Spinal cord (tissue), 10 donors: ENCODE measurements around the gene MAT2A. TPM values are rescaled to one million over a fixed set of nuclear protein-coding genes. Genes with fewer than 3 reads are reported as not detected.
"Not testable (repeated sequence)": the region's sequence is repeated elsewhere in the genome, so short reads cannot be mapped to it uniquely, and the experiment has no call there.

Source experiments
- DNase-seq, 6 donors: peaks; one replicate each; pipeline versions ENCODE4 v3.0.0 to v3.0.0-alpha.2; 2013 to 2015; ENCODE audit warnings: low spot score in 6 of 6, low read depth in 4 of 6
- H3K27ac ChIP-seq: one replicate; pipeline ENCODE4 v1.5.1; 2013; ENCODE audit warnings: low read depth, low read length, control low read depth
- H3K27me3 ChIP-seq: one replicate; pipeline ENCODE4 v1.6.1; 2013; ENCODE audit warnings: low read length; ENCODE audit not compliant: control insufficient read depth, insufficient read depth
- H3K36me3 ChIP-seq: one replicate; pipeline ENCODE4 v1.6.1; 2013; ENCODE audit warnings: low read length; ENCODE audit not compliant: control insufficient read depth, insufficient read depth
- H3K4me1 ChIP-seq: one replicate; pipeline ENCODE4 v1.6.1; 2013; ENCODE audit warnings: low read length; ENCODE audit not compliant: control insufficient read depth, insufficient read depth
- H3K4me3 ChIP-seq: one replicate; pipeline ENCODE4 v1.5.1; 2013; ENCODE audit warnings: low read depth, low read length, control low read depth
- H3K9me3 ChIP-seq: one replicate; pipeline ENCODE4 v1.6.1; 2013; ENCODE audit warnings: low read length; ENCODE audit not compliant: control insufficient read depth, insufficient read depth
- WGBS: methylation state at CpG from one replicate; pipeline ENCODE4 v1.1.5; 2013; ENCODE audit warnings: missing lambda C conversion rate; ENCODE audit not compliant: insufficient coverage; 5-methylcytosine and 5-hydroxymethylcytosine counted together
- polyA plus RNA-seq, 2 donors: library from polyadenylated mRNA; unstranded; fragments of 120-200 nt; gene quantifications; one replicate each; pipeline ENCODE4 v1.2.1, GENCODE V29; 2013; ENCODE audit not compliant: insufficient read length in 2 of 2
- total RNA-seq, 2 donors: library from RNA; depleted of rRNA in 1 of 2; stranded (reverse); fragments of 120-200 nt in 1 of 2; fragments of >200 nt in 1 of 2; gene quantifications; one replicate each; pipeline versions ENCODE4 v1.2.3 to v1.2.4, GENCODE V29; 2013 to 2014
- donor health status: healthy.

MAT2A gene
- total and polyA plus RNA-seq, 4 donors, result 112 to 337 (median 223) TPM

- no peaks in the 10 kb centered on the region for H3K27me3 ChIP-seq
- H3K4me3 ChIP-seq, result no peak overlapping the region
- no peaks in the 10 kb centered on the region for H3K9me3 ChIP-seq
- H3K36me3 ChIP-seq, result peaks cover 2% of the 10 kb centered on the region
- peaks cover 14% of the 10 kb centered on the region for H3K4me1 ChIP-seq
- H3K27ac ChIP-seq, result no peak overlapping the region
- no peak for DNase-seq
- 83% methylated on average over 2 of the region's 3 CpGs for WGBS
Measured at GRCh38 chr2:85534881-85535280, 4.1 kb upstream of the MAT2A start.

DNA sequence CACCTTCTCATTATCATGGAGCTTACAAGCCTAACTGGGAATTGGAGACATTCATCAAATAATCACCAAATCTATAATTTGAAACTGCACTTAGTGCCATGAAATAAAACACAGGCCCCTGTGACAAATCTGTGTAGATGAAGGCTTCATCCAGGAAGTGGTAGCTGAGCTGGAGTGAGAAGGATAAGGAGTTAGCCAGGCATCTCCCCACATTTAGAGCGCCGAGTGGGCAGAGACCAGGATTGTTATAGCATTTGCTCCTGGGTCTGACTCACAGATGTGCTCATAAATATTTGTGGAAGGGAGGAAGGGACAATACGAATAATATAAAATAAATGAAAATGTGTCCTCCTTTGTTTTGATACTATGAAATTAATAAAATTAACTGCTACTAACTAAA is 2.5 kb upstream of the MAT2A start:
- DNase-seq, result peak in 1 of 6 donors; percentile 66
- Histone ChIP-seq H3K9me3 (no peaks in the 10 kb centered on the region), H3K27me3 (no peaks in the 10 kb centered on the region), H3K27ac (no peak overlapping the region), H3K36me3 (peaks cover 4% of the 10 kb centered on the region), H3K4me3 (no peak overlapping the region), H3K4me1 (peaks cover 14% of the 10 kb centered on the region)
- WGBS, result no CpG with 5 or more reads among the region's 3 CpGs

GRCh38 chr2:85537600-85538506 is 1.1 kb upstream of the MAT2A start:
- H3K4me3 ChIP-seq, result peak overlapping the region; percentile 97
- DNase-seq, result peak in 3 of 6 donors; percentile 47 to 87 (median 80)
- H3K27me3 ChIP-seq, result no peaks in the 10 kb centered on the region
- peaks cover 14% of the 10 kb centered on the region for H3K4me1 ChIP-seq
- H3K9me3 ChIP-seq, result no peaks in the 10 kb centered on the region
- 1% methylated on average over 32 of the region's 35 CpGs for WGBS
- H3K27ac ChIP-seq, result peak overlapping the region; percentile 100
- peaks cover 9% of the 10 kb centered on the region for H3K36me3 ChIP-seq

GRCh38 chr2:85539361-85540132 is 579 bp downstream of the MAT2A start:
- Histone ChIP-seq H3K27me3 (no peaks in the 10 kb centered on the region), H3K9me3 (no peaks in the 10 kb centered on the region), H3K4me3 (peak overlapping the region; percentile 97), H3K27ac (peak overlapping the region; percentile 100), H3K4me1 (peaks cover 14% of the 10 kb centered on the region), H3K36me3 (peaks cover 13% of the 10 kb centered on the region)
- DNase-seq, result peak in 4 of 6 donors; percentile 60 to 93 (median 82)
- WGBS, result 0% methylated on average over 60 of the region's 67 CpGs

DNA sequence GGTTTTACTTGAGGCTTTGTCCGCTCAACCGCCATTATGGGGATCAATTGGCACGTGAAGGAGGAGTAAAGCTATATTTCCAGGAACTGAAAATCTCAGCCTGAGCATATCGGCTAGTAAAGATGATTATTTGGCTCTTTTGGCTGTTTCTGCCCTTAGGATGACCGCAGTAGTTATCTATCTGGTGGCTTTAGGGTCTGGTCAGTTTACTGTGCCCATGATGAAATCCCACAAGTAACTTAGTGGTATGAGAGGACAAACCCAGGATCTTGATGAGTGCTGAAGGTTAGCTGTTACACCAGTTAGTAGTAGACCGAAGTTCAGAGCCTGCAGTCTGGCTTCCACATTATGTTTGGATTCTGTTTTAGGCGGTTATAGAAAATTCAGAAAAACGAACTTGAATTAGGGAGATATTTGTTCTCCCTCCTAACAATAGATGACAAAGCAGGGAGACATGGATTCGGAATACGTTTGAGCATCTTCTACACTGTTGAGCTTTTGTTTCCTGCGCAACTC is 1.2 kb downstream of the MAT2A start:
- H3K36me3 ChIP-seq, result peaks cover 18% of the 10 kb centered on the region
- WGBS, result 0% methylated on average over 5 of the region's 11 CpGs
- peaks cover 14% of the 10 kb centered on the region for H3K4me1 ChIP-seq
- H3K27ac ChIP-seq, result peak overlapping the region; percentile 100
- H3K4me3 ChIP-seq, result peak overlapping the region; percentile 97
- H3K27me3 ChIP-seq, result no peaks in the 10 kb centered on the region
- peak in 2 of 6 donors; percentile 30 to 35 for DNase-seq
- H3K9me3 ChIP-seq, result no peaks in the 10 kb centered on the region

- WGBS, result 37% methylated on average over 3 of the region's 4 CpGs
- DNase-seq, result no peak
- peaks cover 23% of the 10 kb centered on the region for H3K36me3 ChIP-seq
- no peaks in the 10 kb centered on the region for H3K27me3 ChIP-seq
- H3K4me3 ChIP-seq, result peak overlapping the region; percentile 97
- no peak overlapping the region for H3K27ac ChIP-seq
- peaks cover 14% of the 10 kb centered on the region for H3K4me1 ChIP-seq
- no peaks in the 10 kb centered on the region for H3K9me3 ChIP-seq
Measured at GRCh38 chr2:85541262-85541661, 2.3 kb downstream of the MAT2A start.

DNA sequence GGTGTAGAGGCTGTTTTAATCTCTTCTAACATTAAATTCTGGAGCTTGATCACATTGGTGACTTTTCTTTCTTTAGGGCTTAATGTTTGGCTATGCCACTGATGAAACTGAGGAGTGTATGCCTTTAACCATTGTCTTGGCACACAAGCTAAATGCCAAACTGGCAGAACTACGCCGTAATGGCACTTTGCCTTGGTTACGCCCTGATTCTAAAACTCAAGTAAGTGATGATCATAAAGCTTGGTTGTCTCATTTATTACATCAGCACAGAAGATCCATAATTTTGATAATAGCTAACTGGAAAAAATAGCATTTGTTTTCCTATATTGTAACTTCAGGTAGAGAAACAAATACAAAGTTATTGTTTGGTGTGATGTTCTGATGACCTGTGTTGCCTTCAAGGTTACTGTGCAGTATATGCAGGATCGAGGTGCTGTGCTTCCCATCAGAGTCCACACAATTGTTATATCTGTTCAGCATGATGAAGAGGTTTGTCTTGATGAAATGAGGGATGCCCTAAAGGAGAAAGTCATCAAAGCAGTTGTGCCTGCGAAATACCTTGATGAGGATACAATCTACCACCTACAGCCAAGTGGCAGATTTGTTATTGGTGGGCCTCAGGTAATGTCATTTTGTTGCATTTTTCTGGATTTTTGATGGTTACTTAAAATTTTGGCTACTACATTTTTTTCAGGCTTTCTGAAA is 2.9 kb downstream of the MAT2A start:
- no CpG with 5 or more reads among the region's 5 CpGs for WGBS
- H3K27me3 ChIP-seq, result no peaks in the 10 kb centered on the region
- H3K27ac ChIP-seq, result no peak overlapping the region
- peak overlapping the region; percentile 97 for H3K4me3 ChIP-seq
- DNase-seq, result no peak
- H3K9me3 ChIP-seq, result no peaks in the 10 kb centered on the region
- H3K4me1 ChIP-seq, result peaks cover 14% of the 10 kb centered on the region
- H3K36me3 ChIP-seq, result peaks cover 26% of the 10 kb centered on the region

DNA sequence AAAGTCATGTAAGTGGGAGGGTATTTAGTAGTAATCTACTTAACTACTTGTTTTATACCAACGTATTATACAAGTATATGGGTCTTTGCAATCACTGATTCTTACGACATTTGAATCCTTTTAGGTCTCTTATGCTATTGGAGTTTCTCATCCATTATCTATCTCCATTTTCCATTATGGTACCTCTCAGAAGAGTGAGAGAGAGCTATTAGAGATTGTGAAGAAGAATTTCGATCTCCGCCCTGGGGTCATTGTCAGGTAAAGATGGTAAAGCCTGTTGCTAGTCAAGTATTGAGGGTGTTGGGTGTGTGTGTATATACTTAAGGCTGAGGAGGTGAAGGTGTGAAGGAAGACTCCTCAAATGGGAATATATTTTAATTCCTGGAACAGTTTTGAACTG is 3.8 kb downstream of the MAT2A start:
- no peaks in the 10 kb centered on the region for H3K27me3 ChIP-seq
- no peaks in the 10 kb centered on the region for H3K9me3 ChIP-seq
- WGBS, result 93% methylated on average over 2 of the region's 4 CpGs
- H3K4me1 ChIP-seq, result peaks cover 10% of the 10 kb centered on the region
- DNase-seq, result no peak
- no peak overlapping the region for H3K27ac ChIP-seq
- peaks cover 29% of the 10 kb centered on the region for H3K36me3 ChIP-seq
- no peak overlapping the region for H3K4me3 ChIP-seq

- not testable (repeated sequence) for H3K27ac ChIP-seq, DNase-seq, H3K9me3 ChIP-seq, H3K27me3 ChIP-seq, H3K4me3 ChIP-seq, H3K4me1 ChIP-seq
- peaks cover 34% of the 10 kb centered on the region for H3K36me3 ChIP-seq
- WGBS, result no CpG with 5 or more reads among the region's 3 CpGs
Measured at GRCh38 chr2:85544254-85544691, 5.3 kb downstream of the MAT2A start.
